Measurements from ENCODE around the gene MS4A10. TPM values are rescaled to one million over a fixed set of nuclear protein-coding genes. Genes with fewer than 3 reads are reported as not detected.

Gene MS4A10
- total and polyA plus RNA-seq, 10 of the 15 experiments (the other 5 are each of a cell fraction or from before 2014, with no cell fraction given) = not detected

DNA sequence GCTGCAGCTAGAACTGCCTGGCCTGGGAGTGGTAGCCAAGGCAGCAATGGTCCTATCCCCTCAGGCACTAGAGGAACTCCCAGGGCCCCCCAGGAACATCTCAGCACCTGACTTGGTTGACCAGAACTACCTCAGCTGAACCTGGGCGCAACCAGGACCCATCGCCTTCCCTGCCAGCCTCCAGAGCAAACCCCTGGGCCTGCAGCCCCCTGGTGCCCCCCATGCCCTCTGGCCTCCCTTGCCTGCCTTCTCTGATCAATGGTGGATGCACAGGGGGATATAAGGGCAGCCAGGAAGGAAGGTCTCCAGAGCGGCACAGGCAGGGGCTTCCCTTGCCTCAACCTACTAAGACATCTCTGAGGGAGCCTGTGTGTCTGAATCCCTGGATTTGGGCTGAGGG lies 13.5 kb downstream of the MS4A10 start (continued):
- TF ChIP-seq, protein P1, sequence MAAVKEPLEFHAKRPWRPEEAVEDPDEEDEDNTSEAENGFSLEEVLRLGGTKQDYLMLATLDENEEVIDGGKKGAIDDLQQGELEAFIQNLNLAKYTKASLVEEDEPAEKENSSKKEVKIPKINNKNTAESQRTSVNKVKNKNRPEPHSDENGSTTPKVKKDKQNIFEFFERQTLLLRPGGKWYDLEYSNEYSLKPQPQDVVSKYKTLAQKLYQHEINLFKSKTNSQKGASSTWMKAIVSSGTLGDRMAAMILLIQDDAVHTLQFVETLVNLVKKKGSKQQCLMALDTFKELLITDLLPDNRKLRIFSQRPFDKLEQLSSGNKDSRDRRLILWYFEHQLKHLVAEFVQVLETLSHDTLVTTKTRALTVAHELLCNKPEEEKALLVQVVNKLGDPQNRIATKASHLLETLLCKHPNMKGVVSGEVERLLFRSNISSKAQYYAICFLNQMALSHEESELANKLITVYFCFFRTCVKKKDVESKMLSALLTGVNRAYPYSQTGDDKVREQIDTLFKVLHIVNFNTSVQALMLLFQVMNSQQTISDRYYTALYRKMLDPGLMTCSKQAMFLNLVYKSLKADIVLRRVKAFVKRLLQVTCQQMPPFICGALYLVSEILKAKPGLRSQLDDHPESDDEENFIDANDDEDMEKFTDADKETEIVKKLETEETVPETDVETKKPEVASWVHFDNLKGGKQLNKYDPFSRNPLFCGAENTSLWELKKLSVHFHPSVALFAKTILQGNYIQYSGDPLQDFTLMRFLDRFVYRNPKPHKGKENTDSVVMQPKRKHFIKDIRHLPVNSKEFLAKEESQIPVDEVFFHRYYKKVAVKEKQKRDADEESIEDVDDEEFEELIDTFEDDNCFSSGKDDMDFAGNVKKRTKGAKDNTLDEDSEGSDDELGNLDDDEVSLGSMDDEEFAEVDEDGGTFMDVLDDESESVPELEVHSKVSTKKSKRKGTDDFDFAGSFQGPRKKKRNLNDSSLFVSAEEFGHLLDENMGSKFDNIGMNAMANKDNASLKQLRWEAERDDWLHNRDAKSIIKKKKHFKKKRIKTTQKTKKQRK (IDR thresholded peaks at IDR 0.05; ENCODE audit: low read depth, low read length) = no peak
- TF ChIP-seq, protein P2, sequence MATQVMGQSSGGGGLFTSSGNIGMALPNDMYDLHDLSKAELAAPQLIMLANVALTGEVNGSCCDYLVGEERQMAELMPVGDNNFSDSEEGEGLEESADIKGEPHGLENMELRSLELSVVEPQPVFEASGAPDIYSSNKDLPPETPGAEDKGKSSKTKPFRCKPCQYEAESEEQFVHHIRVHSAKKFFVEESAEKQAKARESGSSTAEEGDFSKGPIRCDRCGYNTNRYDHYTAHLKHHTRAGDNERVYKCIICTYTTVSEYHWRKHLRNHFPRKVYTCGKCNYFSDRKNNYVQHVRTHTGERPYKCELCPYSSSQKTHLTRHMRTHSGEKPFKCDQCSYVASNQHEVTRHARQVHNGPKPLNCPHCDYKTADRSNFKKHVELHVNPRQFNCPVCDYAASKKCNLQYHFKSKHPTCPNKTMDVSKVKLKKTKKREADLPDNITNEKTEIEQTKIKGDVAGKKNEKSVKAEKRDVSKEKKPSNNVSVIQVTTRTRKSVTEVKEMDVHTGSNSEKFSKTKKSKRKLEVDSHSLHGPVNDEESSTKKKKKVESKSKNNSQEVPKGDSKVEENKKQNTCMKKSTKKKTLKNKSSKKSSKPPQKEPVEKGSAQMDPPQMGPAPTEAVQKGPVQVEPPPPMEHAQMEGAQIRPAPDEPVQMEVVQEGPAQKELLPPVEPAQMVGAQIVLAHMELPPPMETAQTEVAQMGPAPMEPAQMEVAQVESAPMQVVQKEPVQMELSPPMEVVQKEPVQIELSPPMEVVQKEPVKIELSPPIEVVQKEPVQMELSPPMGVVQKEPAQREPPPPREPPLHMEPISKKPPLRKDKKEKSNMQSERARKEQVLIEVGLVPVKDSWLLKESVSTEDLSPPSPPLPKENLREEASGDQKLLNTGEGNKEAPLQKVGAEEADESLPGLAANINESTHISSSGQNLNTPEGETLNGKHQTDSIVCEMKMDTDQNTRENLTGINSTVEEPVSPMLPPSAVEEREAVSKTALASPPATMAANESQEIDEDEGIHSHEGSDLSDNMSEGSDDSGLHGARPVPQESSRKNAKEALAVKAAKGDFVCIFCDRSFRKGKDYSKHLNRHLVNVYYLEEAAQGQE (IDR thresholded peaks at IDR 0.05; ENCODE audit: low read depth, low read length) = no peak
- TF ChIP-seq, protein P3, sequence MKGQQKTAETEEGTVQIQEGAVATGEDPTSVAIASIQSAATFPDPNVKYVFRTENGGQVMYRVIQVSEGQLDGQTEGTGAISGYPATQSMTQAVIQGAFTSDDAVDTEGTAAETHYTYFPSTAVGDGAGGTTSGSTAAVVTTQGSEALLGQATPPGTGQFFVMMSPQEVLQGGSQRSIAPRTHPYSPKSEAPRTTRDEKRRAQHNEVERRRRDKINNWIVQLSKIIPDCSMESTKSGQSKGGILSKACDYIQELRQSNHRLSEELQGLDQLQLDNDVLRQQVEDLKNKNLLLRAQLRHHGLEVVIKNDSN (IDR thresholded peaks at IDR 0.05; ENCODE audit: borderline replicate concordance, extremely low read length, insufficient read depth, low read depth, low read length) = no peak
- TF ChIP-seq HCFC1 (IDR thresholded peaks at IDR 0.05; ENCODE audit: low read length) (no peak), GABPA (IDR thresholded peaks at IDR 0.05; ENCODE audit: low read depth) (no peak), EP300 (IDR thresholded peaks at IDR 0.05; ENCODE audit: borderline replicate concordance in 1 of 2, control insufficient read depth in 1 of 2, low read depth in 2 of 2, low read length in 2 of 2) (no peak), NBN (IDR thresholded peaks at IDR 0.05) (no peak), FOS (IDR thresholded peaks at IDR 0.05; ENCODE audit: borderline replicate concordance, extremely low read depth, insufficient read length) (no peak)
- TF ChIP-seq, protein P4, sequence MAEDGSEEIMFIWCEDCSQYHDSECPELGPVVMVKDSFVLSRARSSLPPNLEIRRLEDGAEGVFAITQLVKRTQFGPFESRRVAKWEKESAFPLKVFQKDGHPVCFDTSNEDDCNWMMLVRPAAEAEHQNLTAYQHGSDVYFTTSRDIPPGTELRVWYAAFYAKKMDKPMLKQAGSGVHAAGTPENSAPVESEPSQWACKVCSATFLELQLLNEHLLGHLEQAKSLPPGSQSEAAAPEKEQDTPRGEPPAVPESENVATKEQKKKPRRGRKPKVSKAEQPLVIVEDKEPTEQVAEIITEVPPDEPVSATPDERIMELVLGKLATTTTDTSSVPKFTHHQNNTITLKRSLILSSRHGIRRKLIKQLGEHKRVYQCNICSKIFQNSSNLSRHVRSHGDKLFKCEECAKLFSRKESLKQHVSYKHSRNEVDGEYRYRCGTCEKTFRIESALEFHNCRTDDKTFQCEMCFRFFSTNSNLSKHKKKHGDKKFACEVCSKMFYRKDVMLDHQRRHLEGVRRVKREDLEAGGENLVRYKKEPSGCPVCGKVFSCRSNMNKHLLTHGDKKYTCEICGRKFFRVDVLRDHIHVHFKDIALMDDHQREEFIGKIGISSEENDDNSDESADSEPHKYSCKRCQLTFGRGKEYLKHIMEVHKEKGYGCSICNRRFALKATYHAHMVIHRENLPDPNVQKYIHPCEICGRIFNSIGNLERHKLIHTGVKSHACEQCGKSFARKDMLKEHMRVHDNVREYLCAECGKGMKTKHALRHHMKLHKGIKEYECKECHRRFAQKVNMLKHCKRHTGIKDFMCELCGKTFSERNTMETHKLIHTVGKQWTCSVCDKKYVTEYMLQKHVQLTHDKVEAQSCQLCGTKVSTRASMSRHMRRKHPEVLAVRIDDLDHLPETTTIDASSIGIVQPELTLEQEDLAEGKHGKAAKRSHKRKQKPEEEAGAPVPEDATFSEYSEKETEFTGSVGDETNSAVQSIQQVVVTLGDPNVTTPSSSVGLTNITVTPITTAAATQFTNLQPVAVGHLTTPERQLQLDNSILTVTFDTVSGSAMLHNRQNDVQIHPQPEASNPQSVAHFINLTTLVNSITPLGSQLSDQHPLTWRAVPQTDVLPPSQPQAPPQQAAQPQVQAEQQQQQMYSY (CRISPR knock-in tag; IDR thresholded peaks at IDR 0.05) = no peak
